ENCODE data around the gene CACNA1C. TPM values are rescaled to one million over a fixed set of nuclear protein-coding genes. Genes with fewer than 3 reads are reported as not detected.

Gene CACNA1C
- total RNA-seq, 2 donors from 2014 or later, result 8.1 to 18.2 TPM

DNA sequence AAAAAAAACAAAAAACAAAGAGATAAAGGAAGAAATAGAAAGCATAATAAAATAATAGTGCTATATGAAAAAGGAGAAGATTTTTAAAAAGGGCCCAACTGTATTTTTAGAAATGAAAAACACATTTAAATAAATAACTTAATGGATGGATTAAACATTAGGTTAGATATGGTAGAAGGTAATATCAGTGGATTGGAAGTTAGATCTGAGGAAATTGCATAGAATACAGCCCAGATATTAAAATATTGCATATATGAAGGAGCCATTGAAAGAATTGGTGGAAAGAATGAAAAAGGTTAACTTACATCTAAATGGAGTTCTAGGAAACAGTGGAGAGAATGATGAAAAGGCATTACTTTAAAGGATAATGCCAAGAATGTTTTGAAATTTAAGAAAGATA, 27.8 kb downstream of the CACNA1C start:
- Histone ChIP-seq H3K36me3 (no peaks in the 10 kb centered on the region), H3K4me1 (replicated peaks) (no peaks in the 10 kb centered on the region), H3K27ac (no peak overlapping the region), H3K27me3 (replicated peaks; ENCODE audit: insufficient read depth) (no peaks in the 10 kb centered on the region), H3K4me3 (no peak overlapping the region), H3K9me3 (no peaks in the 10 kb centered on the region)
- intact Hi-C loops (cut with DNase I), result no loop called here
- DNase-seq (ENCODE audit: low spot score), result no peak
- TF ChIP-seq POLR2A (IDR thresholded peaks at IDR 0.05) (no peak), CTCF (IDR thresholded peaks at IDR 0.05) (no peak), POLR2AphosphoS5 (IDR thresholded peaks at IDR 0.05) (no peak)

GRCh38 chr12:2082321-2082720, 29.5 kb downstream of the CACNA1C start:
- Histone ChIP-seq H3K27me3 (replicated peaks; ENCODE audit: insufficient read depth) (no peaks in the 10 kb centered on the region), H3K4me3 (no peak overlapping the region), H3K4me1 (replicated peaks) (no peaks in the 10 kb centered on the region), H3K27ac (no peak overlapping the region), H3K9me3 (no peaks in the 10 kb centered on the region), H3K36me3 (no peaks in the 10 kb centered on the region)
- DNase-seq (ENCODE audit: low spot score), result no peak
- TF ChIP-seq POLR2A (IDR thresholded peaks at IDR 0.05), result no peak
- no peak for TF ChIP-seq POLR2AphosphoS5 (IDR thresholded peaks at IDR 0.05)
- no peak for TF ChIP-seq CTCF (IDR thresholded peaks at IDR 0.05)
- intact Hi-C loops (cut with DNase I), result no loop called here
- 93% methylated on average over 6 of the region's 6 CpGs for WGBS

GRCh38 chr12:2083008-2083407, 30.2 kb downstream of the CACNA1C start:
- Histone ChIP-seq H3K36me3 (no peaks in the 10 kb centered on the region), H3K4me3 (no peak overlapping the region), H3K27me3 (replicated peaks; ENCODE audit: insufficient read depth) (no peaks in the 10 kb centered on the region), H3K27ac (no peak overlapping the region), H3K9me3 (no peaks in the 10 kb centered on the region), H3K4me1 (replicated peaks) (no peaks in the 10 kb centered on the region)
- intact Hi-C loops (cut with DNase I), result no loop called here
- no peak for DNase-seq (ENCODE audit: low spot score)
- TF ChIP-seq POLR2AphosphoS5 (IDR thresholded peaks at IDR 0.05), result no peak
- no peak for TF ChIP-seq POLR2A (IDR thresholded peaks at IDR 0.05)
- TF ChIP-seq CTCF (IDR thresholded peaks at IDR 0.05), result no peak
- 50% methylated on average over 1 of the region's 1 CpG for WGBS

GRCh38 chr12:2083561-2083960, 30.8 kb downstream of the CACNA1C start:
- H3K36me3 ChIP-seq, result no peaks in the 10 kb centered on the region
- no peak for TF ChIP-seq POLR2A (IDR thresholded peaks at IDR 0.05)
- TF ChIP-seq CTCF (IDR thresholded peaks at IDR 0.05), result no peak
- peak; percentile 48 for TF ChIP-seq POLR2AphosphoS5 (IDR thresholded peaks at IDR 0.05)
- no peaks in the 10 kb centered on the region for H3K9me3 ChIP-seq
- intact Hi-C loops (cut with DNase I), result no loop called here
- no peaks in the 10 kb centered on the region for H3K27me3 ChIP-seq (replicated peaks; ENCODE audit: insufficient read depth)
- H3K4me1 ChIP-seq (replicated peaks), result no peaks in the 10 kb centered on the region
- H3K27ac ChIP-seq, result no peak overlapping the region
- 32% methylated on average over 1 of the region's 1 CpG for WGBS
- DNase-seq (ENCODE audit: low spot score), result peak; percentile 22
- no peak overlapping the region for H3K4me3 ChIP-seq

DNA sequence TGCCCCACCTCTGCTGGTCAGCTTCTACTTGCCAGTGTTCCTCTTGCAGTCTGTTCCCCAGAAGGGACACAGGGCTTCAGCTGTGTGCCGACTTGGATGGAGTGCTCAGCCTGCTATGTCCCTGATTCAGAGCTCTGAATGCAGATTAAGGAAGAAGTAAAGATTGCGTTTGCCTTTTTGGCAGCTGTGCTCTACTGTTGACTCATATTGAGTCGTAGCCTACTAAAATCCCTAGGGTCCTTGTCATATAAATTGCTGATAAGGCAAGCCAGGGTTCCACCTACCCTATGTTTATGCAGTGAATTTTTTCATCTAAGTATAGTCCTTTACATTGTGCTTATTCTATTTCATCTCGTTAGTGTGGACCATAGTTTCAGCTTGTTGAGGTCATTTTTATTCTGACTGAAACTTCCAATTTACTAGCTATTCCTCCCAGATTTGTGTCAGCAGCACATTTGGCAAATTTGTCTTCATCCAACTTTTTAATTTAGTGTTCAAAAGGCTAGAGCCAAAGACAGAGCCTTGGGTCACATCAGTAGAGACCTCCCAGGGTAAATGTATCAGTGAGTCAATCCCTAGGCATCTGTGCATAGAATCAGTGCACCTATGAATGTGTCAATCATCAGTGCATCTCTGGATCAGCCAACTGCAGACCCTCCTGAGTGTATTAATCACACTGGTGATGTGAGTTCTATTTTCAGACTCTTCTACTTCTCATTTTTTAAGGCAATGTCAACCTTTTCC, 31.9 kb downstream of the CACNA1C start:
- Histone ChIP-seq H3K27me3 (replicated peaks; ENCODE audit: insufficient read depth) (no peaks in the 10 kb centered on the region), H3K36me3 (no peaks in the 10 kb centered on the region), H3K4me3 (no peak overlapping the region), H3K4me1 (replicated peaks) (no peaks in the 10 kb centered on the region), H3K27ac (no peak overlapping the region), H3K9me3 (no peaks in the 10 kb centered on the region)
- TF ChIP-seq POLR2A (IDR thresholded peaks at IDR 0.05), result no peak
- TF ChIP-seq CTCF (IDR thresholded peaks at IDR 0.05), result no peak
- peak; percentile 8 for TF ChIP-seq POLR2AphosphoS5 (IDR thresholded peaks at IDR 0.05)
- intact Hi-C loops (cut with DNase I), result no loop called here
- 27% methylated on average over 4 of the region's 4 CpGs for WGBS
- DNase-seq (ENCODE audit: low spot score), result no peak
